CD4-positive, alpha-beta T cell treated with Interleukin-15 for 4 hours (primary cell): ENCODE data around the gene CC2D1A.
A peak's percentile ranks its signal among the peaks of the same experiment; 100 is the strongest.
"Not testable (repeated sequence)": the region's sequence is repeated elsewhere in the genome, so short reads cannot be mapped to it uniquely, and the experiment has no call there.

Experiments
- DNase-seq: peaks from one replicate; pipeline ENCODE4 v3.0.0-alpha.2; 2020; ENCODE audit warnings: low spot score

CC2D1A gene

DNA sequence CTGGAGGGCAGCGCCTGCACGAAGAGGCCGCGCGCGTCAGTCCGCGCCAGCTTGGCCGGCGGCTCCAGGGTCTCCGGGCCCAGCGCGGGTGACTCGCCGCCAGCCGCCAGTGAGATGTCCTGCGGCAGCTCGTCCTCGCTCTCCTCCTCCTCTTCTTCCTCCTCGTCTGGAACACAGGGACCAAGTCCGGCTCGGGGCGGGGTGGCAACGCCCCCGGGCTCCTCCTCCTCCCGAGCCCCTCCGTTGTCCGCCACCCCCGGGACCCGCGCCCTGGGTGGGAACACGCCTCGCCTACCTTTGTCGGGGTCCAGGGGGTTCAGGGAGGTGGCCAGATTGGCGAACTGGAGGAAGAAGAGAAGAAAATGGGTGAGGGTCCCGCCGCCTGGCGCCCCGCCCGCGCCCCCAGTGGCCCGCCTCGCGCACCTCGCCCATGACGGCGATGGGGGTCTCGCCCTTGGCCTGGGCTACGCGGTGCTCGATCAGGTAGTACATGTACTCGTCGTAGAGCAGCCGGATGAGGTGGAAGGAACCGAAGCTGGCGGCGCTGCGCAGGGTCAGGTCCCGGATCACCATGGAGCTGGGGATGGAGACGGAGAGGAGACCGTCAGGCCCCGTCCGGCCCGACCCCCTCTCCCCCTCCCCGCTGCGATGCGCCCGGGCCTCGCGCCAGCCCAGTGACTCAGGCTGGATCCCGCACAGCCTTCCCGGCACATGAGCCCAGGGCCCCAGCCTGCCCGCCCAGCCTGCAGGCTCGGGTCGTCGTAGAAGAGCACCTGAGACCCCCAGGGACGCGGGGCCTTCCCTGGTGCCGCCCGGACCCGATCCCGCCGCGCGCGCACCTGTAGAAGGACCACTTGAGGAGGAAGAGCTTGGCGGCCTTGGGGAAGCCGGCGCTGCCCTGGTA, 57.0 kb downstream of the CC2D1A start:
- no peak for DNase-seq

DNA sequence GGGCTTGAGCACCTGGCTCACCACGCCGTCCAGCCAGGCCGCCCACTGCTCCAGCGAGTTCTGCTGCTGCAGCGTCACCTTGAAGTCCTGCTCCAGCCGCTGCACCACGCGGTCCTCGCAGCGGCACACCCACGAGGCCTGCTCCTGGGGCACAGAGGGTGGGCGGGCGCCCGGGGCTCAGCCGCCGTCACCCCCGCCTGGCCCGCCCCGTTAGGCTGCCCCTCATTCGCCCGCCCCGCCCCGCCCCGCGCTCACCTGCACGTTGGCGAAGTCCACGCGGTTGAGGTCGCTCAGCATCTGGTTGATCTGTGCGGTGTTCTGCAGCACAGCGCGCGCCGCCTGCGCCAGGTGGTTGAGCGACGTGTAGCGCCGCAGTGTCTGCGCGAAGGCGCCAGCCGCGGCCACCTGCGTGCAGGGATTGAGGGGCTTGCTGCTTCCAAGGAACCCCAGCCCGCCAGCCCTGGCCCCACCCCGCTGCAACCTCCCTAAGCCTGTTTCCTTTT, 57.7 kb downstream of the CC2D1A start:
- no peak for DNase-seq

- no peak for DNase-seq
Observed at GRCh38 chr19:13964776-13965175, 58.8 kb downstream of the CC2D1A start.

- DNase-seq = no peak
Observed at GRCh38 chr19:13965377-13965896, 59.4 kb downstream of the CC2D1A start.

- no peak for DNase-seq
Observed at GRCh38 chr19:13965926-13966683, 60.1 kb downstream of the CC2D1A start.

- no peak for DNase-seq
Observed at GRCh38 chr19:13966684-13967128, 60.7 kb downstream of the CC2D1A start.

DNA sequence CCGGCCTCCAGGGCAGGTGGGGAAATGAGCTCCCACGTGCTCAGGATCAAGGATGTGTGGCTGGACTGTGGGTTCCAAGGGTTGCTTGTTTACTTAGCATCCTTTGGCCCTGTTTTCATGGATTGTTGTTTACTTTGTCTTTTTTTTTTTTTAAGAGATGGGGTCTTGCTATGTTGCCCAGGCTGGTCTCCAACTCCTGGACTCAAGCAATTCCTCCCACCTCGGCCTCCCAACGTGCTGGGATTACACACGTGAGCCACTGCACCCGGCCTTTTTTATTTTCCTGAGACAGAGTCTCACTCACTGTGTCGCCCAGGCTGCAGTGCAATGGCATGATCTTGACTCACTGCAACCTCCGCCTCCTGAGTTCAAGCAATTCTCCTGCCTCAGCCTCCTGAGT, 61.2 kb downstream of the CC2D1A start:
- DNase-seq = not testable (repeated sequence)

GRCh38 chr19:13968383-13968935, 62.5 kb downstream of the CC2D1A start:
- no peak for DNase-seq

- no peak for DNase-seq
Observed at GRCh38 chr19:13968999-13969398, 63.0 kb downstream of the CC2D1A start.

DNA sequence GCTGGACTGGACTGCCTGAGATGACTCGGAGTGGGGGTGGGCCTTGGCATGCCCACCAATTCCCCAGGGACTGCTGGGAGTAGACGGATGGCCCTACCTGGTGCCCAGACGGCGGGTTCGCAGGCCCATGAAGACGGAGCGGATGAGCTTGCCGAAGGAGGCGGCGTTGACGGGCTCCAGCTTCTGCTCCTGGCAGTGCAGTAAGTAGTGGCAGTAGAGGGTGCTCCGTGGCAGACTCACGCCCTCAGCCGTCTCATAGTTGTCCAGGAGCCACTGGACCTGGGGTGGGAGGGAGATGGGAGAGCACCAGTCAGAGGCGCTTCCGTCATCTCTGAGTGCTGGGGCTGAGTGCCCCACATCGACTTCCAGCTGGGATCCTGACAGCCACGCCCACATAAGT, 63.9 kb downstream of the CC2D1A start:
- DNase-seq = no peak

- DNase-seq = not testable (repeated sequence)
Observed at GRCh38 chr19:13971868-13972267, 65.9 kb downstream of the CC2D1A start.

DNA sequence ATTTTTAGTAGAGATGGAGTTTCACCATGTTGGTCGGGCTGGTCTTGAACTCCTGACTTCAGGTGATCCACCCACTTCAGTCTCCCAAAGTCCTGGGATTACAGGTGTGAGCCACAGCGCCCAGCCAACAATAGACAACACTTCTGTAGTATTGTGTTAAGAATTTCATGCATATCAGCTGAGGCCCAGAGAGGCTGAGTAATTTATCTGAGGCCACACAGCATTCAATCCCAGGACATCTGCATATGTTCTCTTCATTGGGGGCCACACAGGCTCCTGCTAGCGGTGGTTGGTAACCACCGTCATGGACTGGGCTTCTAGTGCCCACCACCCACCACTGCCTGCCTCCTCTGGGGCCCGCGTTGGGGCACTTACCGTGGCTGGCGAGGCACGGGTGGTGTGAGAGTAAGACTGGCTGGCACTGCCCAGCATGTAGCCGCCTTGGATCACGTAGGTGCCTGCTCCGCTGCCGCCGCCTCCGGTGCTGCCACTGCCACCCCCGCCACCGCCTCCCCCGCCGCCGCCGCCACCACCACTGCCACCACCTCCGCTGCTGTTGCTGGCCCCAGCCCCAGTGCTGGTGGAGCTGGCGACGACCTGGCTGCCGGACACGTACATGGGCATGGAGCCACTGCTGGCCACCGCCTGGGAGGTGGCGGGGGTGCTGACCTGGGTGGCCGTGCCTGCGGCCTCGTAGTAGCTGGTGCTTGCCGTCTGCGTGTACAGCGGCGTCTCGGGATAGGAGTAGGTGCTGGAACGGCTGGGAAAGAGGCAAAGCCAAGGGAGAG, 66.6 kb downstream of the CC2D1A start:
- no peak for DNase-seq

DNA sequence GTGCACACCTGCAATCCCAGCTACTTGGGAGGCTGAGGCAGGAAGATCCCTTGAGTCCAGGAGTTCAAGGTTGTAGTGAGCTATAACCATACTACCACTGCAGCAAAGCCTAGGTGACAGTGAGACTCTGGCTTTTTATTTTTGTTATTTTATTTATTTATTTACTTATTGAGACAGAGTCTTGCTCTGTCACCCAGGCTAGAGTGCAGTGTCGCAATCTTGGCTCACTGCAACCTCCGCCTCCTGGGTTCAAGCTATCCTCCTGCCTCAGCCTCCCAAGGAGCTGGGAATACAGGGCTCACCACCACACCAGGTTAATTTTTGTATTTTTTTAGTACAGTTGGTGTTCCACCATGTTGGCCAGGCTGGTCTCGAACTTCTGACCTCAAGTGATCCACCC, 67.5 kb downstream of the CC2D1A start:
- not testable (repeated sequence) for DNase-seq

GRCh38 chr19:13974073-13974472, 68.1 kb downstream of the CC2D1A start:
- peak; percentile 28 for DNase-seq

DNA sequence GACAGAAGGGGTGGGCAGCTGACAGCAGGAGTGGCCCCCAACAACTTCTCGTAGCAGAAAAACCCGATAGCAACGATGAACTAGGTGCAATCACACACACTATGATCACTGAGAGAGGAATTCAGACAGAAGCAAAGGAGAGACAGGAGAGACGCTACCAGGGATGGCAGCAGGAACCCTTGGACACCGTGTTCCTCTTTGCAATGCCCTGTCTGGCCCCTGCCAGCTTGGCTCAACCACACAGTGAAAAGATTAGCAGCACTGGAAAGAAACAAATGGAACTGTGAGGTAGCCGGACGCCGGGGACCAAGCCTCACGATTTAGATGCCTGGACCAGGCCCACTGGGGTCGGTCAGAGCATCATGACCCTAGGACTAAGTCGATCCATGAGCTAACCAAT, 69.9 kb downstream of the CC2D1A start:
- DNase-seq = no peak

DNA sequence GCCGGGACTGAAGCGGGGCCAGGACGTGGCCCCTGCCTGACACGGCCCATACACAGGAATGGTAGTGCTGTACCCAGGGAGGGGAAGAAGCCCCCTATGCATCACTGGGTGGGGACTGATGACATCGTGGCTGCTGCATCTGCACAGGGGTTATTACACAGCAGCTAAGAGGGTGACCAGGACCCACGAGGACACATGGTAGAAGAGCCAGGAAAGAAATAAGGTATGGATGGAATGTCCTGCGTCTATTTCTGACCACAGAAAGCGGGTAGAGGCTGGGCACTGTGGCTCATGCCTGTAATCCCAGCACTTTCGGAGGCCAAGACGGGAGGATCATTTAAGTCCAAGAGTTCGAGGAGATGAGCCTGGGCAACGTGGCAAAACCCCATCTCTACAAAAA, 70.4 kb downstream of the CC2D1A start:
- DNase-seq = no peak

- DNase-seq = no peak
Observed at GRCh38 chr19:13977803-13978202, 71.8 kb downstream of the CC2D1A start.

- peak; percentile 21 for DNase-seq
Observed at GRCh38 chr19:13978351-13979243, 72.6 kb downstream of the CC2D1A start.

GRCh38 chr19:13979244-13979615, 73.2 kb downstream of the CC2D1A start:
- DNase-seq = no peak

DNA sequence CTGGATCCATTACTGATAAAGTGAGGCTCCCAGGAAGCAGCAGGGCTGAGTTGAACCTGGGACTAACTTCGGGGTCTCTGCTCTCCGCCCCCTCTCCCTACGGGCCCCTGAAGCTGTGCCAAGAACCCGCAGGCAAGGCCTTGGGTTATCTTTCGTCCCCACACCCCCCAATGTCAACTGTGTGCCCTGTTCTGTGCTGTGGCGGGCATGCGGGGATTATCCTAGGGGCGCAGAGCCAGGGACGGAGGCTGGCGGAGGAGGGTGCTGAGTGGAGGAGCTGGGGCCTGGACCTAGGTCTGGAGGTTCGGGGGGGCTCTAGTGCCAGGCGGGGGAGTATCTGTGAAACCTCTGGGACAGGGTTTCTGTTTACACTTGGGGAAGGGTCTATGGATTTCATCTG, 73.7 kb downstream of the CC2D1A start:
- DNase-seq = no peak

GRCh38 chr19:13980340-13980739, 74.3 kb downstream of the CC2D1A start:
- no peak for DNase-seq
